Activated B cell treated with CpG ODN at 0.5 μM for 24 hours (primary cell): ENCODE results near the gene MED26. TPM values are rescaled to one million over a fixed set of nuclear protein-coding genes. Genes with fewer than 3 reads are reported as not detected.
A peak's percentile ranks its signal among the peaks of the same experiment; 100 is the strongest.

ENCODE experiments used
- ATAC-seq: fragments of 200-7000 bp; cut with Tn5 transposase; one replicate; pipeline ENCODE4 v1.10.0; 2021; ENCODE audit warnings: low read depth, mild to moderate bottlenecking, moderate library complexity
- CTCF ChIA-PET: fragments of 350-600 bp; sonication (Branson Sonifier 250); formaldehyde crosslinking; loops from one replicate; lab custom pipeline; 2021; ENCODE audit warnings: antibody characterized with exemption; lab: Charles Lee
- POLR2A ChIA-PET: fragments of 350-600 bp; sonication (Branson Sonifier 250); formaldehyde crosslinking; loops from one replicate; lab custom pipeline; 2021; ENCODE audit warnings: antibody characterized with exemption; lab: Charles Lee
- DNase-seq: peaks from one replicate; pipeline ENCODE4 v3.0.0; 2022
- H3K27ac Mint-ChIP-seq: one replicate; pipeline ENCODE4 v1.8.0; 2020; ENCODE audit warnings: mixed read lengths
- H3K27me3 Mint-ChIP-seq: one replicate; pipeline ENCODE4 v1.8.0; 2021; ENCODE audit warnings: mixed read lengths
- H3K36me3 Mint-ChIP-seq: one replicate; pipeline ENCODE4 v1.8.0; 2021; ENCODE audit warnings: low read depth, mixed read lengths
- H3K4me1 Mint-ChIP-seq: one replicate; pipeline ENCODE4 v1.8.0; 2021; ENCODE audit warnings: mixed read lengths
- H3K4me3 Mint-ChIP-seq: one replicate; pipeline ENCODE4 v1.8.0; 2020; ENCODE audit warnings: mild to moderate bottlenecking, mixed read lengths
- H3K9me3 Mint-ChIP-seq: one replicate; pipeline ENCODE4 v1.8.0; 2020; ENCODE audit warnings: mixed read lengths
- intact Hi-C: fragments of 100-400 bp; cut with micrococcal nuclease; formaldehyde crosslinking; loops from one replicate; pipeline ENCODE4 v1.15.1; 2024
- total RNA-seq: library from RNA; stranded (reverse); gene quantifications from 2 replicates; pipeline ENCODE4 v1.2.3, GENCODE V29; 2022
- TF ChIP-seq, protein P1 (sequence below): fragments of 200-600 bp; IDR thresholded peaks from one replicate; pipeline ENCODE4 v1.8.0; 2022; ENCODE audit warnings: antibody characterized with exemption, mild to moderate bottlenecking

Gene MED26
- total RNA-seq, 1 donor from 2014 or later, result 32.0 TPM

- ATAC-seq (no peak), DNase-seq (no peak)
- intact Hi-C loops, result loop anchor here (2.0 kb wide), 1 partner anchor 17 kb away; no protein-coding TSS in a partner anchor
- Mint-ChIP-seq H3K36me3 (peaks cover 17% of the 10 kb centered on the region), H3K9me3 (no peaks in the 10 kb centered on the region), H3K4me3 (no peak overlapping the region), H3K27me3 (no peaks in the 10 kb centered on the region), H3K27ac (peak overlapping the region; percentile 65), H3K4me1 (peaks cover 65% of the 10 kb centered on the region)
- ChIA-PET CTCF (no interaction called here), POLR2A (interaction anchor here (1.0 to 1.4 kb wide), 3 partner anchors 15 to 20 kb away, joined by 3 read pairs; no protein-coding TSS in a partner anchor)
- TF ChIP-seq, protein P1, sequence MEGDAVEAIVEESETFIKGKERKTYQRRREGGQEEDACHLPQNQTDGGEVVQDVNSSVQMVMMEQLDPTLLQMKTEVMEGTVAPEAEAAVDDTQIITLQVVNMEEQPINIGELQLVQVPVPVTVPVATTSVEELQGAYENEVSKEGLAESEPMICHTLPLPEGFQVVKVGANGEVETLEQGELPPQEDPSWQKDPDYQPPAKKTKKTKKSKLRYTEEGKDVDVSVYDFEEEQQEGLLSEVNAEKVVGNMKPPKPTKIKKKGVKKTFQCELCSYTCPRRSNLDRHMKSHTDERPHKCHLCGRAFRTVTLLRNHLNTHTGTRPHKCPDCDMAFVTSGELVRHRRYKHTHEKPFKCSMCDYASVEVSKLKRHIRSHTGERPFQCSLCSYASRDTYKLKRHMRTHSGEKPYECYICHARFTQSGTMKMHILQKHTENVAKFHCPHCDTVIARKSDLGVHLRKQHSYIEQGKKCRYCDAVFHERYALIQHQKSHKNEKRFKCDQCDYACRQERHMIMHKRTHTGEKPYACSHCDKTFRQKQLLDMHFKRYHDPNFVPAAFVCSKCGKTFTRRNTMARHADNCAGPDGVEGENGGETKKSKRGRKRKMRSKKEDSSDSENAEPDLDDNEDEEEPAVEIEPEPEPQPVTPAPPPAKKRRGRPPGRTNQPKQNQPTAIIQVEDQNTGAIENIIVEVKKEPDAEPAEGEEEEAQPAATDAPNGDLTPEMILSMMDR, result no peak
Measured at GRCh38 chr19:16605553-16605994, 22.4 kb downstream of the MED26 start.

DNA sequence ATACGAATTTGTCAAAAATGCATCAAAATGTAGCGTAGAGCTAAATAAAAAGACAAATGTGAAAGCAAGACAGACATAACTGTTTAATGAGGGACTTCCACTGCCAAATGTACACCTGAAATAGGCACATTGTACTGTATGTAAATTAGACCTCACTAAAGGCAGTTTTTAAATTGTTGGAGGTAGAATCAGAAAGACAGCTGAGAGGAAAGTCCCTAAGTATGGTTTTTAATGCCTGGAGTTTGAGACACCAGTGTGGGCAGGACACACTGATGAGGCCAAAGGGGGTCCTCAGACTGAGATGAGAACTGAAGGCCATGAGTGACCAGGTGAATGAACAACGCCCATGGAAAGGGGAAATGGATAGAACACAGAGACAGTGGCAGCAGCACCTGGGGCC lies 22.9 kb downstream of the MED26 start:
- ChIA-PET POLR2A (interaction anchor here (0.6 to 1.4 kb wide), 2 partner anchors 15 to 24 kb away, joined by 3 to 6 read pairs; no protein-coding TSS in a partner anchor), CTCF (no interaction called here)
- Mint-ChIP-seq H3K27ac (peak overlapping the region; percentile 65), H3K9me3 (no peaks in the 10 kb centered on the region), H3K4me3 (no peak overlapping the region), H3K4me1 (peaks cover 66% of the 10 kb centered on the region), H3K36me3 (peaks cover 17% of the 10 kb centered on the region), H3K27me3 (no peaks in the 10 kb centered on the region)
- TF ChIP-seq, protein P1, result no peak
- no peak for ATAC-seq
- intact Hi-C loops, result loop anchor here (2.0 kb wide), 1 partner anchor 16 kb away; no protein-coding TSS in a partner anchor
- DNase-seq, result no peak

DNA sequence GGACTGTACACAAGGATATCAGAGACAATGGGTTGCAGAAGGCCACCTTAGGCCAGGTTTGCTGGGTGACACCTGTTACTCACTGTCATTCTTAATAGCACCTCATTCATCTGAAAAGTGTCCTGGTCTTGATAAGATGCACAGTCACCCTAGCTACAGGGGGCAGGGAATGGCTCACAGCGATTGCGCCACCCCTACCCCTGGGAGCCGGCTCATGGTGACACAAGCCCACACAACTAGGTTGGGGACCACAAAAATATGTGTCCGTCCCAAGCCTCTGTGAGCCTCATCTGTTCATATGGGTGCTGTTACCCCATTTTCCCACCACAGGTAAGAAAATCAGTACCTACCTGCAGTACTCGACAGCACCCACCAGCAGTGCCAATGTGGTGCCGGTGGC lies 23.4 kb downstream of the MED26 start:
- ChIA-PET CTCF (no interaction called here), POLR2A (interaction anchor here (0.6 to 1.4 kb wide), 3 partner anchors 14 to 25 kb away, joined by 3 to 6 read pairs (median 4); no protein-coding TSS in a partner anchor)
- Mint-ChIP-seq H3K4me3 (no peak overlapping the region), H3K27me3 (no peaks in the 10 kb centered on the region), H3K36me3 (peaks cover 17% of the 10 kb centered on the region), H3K4me1 (peaks cover 65% of the 10 kb centered on the region), H3K9me3 (no peaks in the 10 kb centered on the region), H3K27ac (peak overlapping the region; percentile 65)
- DNase-seq (no peak), ATAC-seq (no peak)
- intact Hi-C loops, result loop anchor here (2.0 kb wide), 1 partner anchor 16 kb away; no protein-coding TSS in a partner anchor
- TF ChIP-seq, protein P1, result no peak

DNA sequence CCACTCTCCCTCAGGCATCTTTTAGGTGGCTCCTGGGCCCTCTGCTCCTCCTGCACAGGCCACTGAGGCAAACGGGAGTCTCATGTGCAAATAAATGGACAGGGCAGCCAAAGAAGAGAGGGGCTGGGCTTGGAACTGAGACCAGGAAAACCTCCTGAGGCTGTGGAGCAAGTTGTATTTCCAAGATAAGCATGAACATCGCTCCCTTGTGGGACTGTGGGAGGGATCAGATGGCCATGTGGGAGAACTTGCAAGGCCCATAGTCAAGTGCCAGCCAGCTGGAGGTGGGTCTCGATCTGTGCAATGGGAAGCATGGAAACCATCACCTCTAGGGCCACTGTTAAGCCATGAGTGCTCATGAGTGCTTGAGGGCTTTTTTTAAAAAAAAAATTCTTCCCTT lies 24.9 kb downstream of the MED26 start:
- Mint-ChIP-seq H3K27ac (no peak overlapping the region), H3K9me3 (no peaks in the 10 kb centered on the region)
- CTCF ChIA-PET, result interaction anchor here (0.9 kb wide), 1 partner anchor 15 kb away, joined by 4 read pairs; no protein-coding TSS in a partner anchor

More for the DNA sequence above, 24.9 kb downstream of the MED26 start:
- no peak for DNase-seq
- H3K4me1 Mint-ChIP-seq, result peaks cover 65% of the 10 kb centered on the region
- no peaks in the 10 kb centered on the region for H3K27me3 Mint-ChIP-seq
- intact Hi-C loops, result no loop called here
- TF ChIP-seq, protein P1, result no peak
- no peak for ATAC-seq
- peaks cover 21% of the 10 kb centered on the region for H3K36me3 Mint-ChIP-seq
- no peak overlapping the region for H3K4me3 Mint-ChIP-seq
- POLR2A ChIA-PET, result interaction anchor here (5.5 kb wide), 1 partner anchor 14 kb away, joined by 35 read pairs; no protein-coding TSS in a partner anchor
